GM21526 (cell line): ENCODE measurements around the gene HAGHL.
"Not testable (repeated sequence)": the region's sequence is repeated elsewhere in the genome, so short reads cannot be mapped to it uniquely, and the experiment has no call there.

Experiments used
- ATAC-seq: cut with Tn5 transposase; IDR thresholded peaks from one replicate; pipeline ENCODE4 v1.9.1; 2021; ENCODE audit warnings: moderate library complexity; ENCODE audit not compliant: unreplicated experiment, low FRiP score

The HAGHL gene

DNA sequence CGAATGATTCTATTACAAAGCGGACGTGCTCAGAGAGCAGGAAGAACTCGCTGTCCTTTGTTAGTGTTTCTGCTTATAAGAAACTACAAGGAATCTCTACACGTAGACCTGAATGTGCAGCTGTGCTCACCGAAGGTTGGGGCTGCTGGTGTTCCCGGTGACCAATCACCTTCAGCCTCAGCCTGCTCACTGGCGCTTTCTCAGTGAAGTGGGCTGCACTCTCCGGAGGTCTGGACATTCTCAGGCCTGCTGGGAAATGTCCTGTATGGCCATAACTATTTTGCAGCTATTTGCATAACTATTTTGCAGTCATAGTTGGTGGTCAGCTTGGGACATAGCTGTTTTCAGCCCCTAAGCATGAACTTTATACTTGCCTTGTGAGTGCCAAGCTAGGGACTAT lies 23.6 kb downstream of the HAGHL start:
- ATAC-seq = no peak

DNA sequence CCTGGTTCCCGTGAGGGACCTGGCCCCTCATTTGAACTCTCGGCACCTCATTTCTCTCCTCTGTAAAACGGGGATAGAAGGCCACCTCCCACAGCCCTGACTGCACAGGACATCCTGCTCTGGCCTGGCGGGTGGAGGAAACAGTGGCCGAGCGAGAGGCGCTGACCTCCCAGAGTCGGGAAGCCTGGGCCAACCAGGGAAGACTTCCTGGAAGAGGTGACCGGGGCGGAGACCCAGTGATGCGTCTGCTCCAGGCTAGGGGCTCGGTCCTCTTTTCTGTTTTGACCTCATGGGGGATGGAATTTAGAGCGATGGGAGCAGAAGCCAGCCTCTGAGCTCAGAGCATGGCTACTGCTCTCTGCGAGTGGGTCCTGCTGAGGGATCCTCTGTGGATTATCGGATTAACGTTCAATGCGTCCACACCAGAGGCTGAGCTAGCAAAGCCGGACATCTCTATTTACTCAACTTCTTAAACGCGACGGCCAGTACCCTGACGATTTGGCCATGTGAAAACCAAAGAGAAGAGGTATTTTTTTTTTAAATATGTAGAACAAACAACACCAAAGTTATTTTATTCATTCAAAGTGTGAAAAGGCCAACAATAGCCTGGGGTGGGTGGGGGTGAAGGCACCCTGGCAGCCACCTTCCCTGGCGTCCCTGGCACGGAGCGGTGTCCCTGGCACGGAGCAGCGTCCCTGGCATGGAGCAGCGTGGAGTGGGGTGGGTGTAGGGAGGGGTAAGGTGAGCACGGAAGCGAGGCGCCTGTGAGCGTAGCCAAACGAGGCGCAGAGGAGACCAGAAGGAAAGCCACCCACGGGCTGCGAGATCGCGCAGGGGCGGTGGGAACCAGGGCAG lies 24.5 kb downstream of the HAGHL start:
- no peak for ATAC-seq

DNA sequence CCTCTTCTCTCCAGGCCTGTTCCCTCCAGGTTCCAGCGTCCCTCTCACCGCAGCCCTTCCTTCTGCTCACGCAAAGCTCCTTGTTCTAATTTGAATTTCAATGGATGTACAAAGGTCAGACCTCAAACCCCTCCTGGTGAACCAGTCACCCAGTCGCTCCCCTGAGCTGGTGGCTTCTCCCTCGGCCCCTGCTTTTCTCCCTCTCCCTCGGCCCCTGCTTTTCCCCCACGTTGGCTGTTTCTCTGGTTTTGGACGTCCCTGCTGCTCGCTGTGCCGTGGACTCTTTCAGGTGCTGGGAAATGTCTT lies 25.1 kb downstream of the HAGHL start:
- ATAC-seq = no peak

- ATAC-seq = not testable (repeated sequence)
Measured at GRCh38 chr16:754121-754607, 27.3 kb downstream of the HAGHL start.

DNA sequence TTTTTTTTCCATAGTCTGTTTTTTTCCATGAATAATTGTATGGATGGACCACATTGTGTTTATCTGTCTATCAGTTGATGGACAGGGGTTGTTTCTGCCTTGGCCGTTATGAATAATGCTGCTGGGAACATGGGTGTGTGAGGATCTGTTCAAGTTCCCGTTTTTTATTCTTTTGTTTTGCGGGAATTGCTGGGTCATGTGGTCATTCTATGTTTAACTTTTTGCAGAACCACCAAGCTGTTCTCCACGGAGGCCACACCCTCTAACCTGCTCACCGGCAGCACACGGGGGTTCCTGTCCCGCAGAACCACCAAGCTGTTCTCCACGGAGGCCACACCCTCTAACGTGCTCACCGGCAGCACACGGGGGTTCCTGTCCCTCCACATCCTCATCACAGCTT lies 27.8 kb downstream of the HAGHL start:
- no peak for ATAC-seq

- no peak for ATAC-seq
Measured at GRCh38 chr16:756428-756827, 29.5 kb downstream of the HAGHL start.

- no peak for ATAC-seq
Measured at GRCh38 chr16:759110-759910, 32.4 kb downstream of the HAGHL start.

DNA sequence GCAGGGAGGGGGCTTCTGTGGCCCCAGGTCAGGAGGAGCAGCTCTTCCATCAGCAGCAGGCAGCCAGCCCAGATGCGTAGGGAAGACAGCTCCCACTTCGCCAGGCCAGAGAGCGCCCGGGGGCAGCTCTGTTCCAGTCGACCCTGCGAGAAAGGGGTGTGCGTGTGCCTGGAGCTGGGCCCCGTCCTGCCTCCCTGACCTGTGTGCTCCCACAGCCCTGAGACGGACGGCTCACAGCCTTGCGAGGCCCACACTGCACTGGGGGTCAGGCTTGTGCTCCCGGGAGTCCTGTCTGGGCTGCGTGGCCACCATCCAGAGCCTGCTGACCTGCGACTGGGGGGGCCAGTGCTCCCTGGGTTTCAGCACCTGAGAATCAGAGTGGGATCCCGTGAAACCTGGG lies 33.2 kb downstream of the HAGHL start:
- no peak for ATAC-seq

DNA sequence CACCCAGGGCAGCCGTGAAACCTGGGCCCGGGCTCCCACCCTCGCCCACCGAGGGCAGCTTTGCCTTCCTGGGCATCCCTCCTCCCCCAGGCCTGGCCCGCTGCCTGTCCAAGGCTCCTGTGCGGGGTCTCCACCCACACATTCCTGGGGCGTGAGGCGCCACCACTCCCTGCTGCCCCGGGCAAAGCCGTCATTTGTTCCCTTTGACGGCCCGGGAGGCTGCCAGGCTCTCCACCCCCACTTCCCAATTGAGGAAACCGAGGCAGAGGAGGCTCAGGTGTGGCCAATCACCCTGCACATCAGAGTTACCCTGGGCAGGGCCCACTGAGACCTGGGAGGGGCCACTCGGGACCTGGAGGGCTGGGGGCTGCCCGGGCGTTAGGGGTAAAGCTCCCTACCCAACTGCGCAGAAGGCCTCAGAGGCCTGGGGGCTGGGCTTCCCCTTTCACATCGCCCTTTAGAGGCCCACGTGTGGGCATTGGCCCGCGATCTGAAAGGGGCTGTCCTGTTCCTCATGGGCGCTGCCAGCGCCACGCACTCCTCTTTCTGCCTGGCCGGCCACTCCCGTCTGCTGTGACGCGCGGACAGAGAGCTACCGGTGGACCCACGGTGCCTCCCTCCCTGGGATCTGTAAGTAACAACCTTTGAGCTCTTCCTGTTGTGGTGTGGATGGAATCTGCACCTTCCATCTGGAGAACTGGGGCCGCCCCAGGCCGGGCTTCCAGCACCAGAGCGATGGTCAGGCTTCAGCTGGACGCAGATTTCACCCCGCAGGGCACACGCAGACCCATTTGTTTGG lies 33.8 kb downstream of the HAGHL start, which contains the start of gene MSLN:
Gene MSLN, plus strand, starts transcription at position 190 of the 799 bp plus-strand sequence. CDS start 1,947 bp downstream, outside the sequence.
- no peak for ATAC-seq

DNA sequence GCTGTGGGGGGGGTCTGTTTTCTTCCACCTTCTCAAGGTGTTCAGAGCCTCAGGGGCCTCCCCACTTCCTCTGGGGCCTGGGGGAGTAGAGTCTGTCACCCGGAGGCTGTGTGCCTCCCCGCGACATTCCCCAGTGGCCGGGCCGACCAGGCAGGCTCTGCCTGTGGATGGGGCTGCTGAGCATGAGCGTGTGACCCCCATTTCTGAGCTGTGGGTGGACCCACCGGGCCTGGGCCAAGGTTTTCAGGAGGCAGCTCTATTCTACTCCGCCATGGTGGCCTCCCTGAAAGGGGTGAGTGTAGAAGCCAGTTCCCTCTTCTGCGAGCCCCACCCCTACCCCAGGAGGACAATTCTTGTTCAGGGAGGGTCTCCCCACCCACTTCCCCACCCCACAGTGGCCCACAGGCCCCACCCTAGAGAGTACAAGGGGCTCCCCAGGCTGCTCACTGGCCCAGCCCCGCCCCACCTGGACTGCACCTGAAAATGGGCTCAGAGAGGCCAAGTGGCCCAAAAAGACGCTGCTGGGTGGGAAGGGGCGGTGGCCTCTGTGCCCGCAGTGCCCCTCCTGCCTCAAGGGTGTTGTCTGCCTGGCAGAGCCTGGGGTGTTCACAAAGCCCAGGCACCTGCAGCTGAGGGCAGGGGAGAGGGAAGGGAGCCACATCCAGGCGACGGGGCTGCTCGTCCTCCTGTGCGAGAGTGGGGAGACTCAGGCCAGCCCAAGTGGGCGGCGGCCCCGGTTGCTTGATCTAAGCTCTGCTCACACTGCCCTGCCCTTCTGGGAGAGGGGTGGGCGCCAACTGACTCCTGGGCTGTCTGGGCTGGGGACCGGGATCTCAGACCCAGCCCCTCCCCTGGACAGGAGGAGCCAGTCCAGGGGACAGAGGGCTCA lies 35.0 kb downstream of the HAGHL start:
- no peak for ATAC-seq

DNA sequence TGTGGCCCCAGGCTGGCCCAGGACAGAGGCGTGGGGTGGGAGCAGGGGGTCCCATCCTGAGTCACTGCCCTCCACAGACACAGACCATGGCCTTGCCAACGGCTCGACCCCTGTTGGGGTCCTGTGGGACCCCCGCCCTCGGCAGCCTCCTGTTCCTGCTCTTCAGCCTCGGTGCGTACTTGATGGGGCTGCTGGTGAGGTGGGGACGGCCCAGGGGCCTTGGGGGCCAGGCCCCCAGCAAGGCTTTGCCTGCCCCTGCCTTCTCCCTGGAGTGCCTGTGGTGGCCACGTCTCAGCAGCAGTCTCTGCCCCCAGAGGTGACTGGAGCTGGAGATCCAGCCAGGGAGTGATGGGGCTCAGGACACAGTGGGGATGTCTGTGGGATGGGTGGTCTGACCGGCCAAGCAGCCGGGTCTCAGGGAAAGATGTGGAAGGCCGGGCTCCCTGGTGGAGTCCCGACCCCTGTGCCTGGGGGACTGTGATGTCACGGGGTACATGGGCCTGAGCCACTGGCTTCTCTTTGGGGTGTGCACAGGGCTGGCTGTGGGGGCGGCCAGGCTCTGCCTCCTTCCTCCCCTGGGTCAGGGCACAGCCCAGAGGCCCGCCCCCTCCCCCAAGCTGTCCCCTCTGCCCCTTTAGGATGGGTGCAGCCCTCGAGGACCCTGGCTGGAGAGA lies 35.8 kb downstream of the HAGHL start:
- ATAC-seq = no peak

DNA sequence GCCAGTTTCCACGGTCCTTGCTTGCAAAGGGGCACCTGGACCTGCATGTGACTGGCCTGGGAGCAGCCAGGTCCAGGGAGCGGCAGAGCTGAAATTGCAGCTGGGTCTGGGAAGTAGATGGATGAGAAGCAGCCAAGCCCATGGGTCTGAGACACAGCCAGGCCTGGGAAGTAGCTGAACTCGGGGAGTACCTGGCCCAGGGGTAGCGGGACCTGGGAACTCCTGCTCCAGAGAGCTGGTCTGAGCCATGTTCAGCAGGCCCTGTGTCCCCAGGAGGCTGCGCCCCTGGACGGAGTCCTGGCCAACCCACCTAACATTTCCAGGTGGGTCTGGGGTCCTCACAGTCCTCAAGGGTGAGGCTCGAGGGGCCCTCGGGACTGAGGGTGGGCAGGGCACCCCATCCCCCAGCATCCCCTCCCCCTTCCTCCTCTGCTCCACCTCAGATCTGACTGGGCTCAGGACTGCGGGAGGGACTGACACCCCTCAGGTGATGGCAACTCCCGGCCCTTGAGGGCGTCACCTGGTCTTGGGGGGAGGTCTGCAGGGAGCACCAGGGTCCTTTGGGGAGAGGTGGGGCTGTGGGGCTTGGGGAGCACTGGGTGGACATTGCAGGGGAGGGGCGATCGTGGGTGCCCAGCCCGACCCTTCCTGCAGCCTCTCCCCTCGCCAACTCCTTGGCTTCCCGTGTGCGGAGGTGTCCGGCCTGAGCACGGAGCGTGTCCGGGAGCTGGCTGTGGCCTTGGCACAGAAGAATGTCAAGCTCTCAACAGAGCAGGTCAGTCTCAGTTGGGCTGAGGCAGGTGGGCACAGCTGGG lies 36.7 kb downstream of the HAGHL start:
- no peak for ATAC-seq

DNA sequence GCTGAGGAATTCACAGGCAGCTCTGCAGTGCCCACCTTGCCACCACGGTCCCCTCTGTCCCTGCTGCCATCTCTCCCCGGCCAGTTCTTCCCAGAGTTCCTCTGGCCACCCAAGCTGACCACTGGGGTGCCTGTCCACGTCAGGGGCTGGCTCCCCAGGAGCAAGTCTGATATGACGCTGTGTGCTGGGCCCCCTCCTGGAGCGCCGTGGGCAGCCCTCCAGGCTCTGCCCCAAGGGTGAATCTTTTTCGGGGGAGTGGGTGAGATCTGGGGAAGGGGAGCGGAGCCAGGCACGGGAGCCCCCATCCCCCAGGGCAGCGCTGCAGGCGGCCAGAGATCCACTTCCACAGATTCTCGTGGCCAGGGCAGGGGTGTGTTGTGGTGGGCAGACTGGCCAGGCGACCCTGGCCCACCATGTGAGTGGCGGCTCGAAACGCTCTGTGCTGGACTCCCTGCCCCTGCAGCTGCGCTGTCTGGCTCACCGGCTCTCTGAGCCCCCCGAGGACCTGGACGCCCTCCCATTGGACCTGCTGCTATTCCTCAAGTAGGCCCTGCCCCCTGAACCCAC lies 37.4 kb downstream of the HAGHL start:
- ATAC-seq = no peak

DNA sequence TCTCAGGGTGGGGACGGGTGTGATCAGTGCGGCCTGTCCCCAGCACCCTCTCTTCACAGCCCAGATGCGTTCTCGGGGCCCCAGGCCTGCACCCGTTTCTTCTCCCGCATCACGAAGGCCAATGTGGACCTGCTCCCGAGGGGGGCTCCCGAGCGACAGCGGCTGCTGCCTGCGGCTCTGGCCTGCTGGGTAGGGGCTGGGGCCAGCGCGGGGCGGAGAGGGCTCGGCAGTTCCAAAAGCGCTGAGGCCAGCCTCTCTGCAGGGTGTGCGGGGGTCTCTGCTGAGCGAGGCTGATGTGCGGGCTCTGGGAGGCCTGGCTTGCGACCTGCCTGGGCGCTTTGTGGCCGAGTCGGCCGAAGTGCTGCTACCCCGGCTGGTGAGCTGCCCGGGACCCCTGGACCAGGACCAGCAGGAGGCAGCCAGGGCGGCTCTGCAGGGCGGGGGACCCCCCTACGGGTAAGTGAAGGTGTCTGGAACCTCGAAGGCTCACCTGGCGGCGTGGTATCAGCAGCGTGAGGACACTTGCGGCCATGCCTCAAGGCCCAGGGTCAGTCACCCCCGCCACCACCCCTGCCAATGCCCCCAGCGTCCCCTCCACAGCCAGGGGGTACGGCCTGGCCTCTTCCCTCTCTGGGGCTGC lies 38.1 kb downstream of the HAGHL start:
- no peak for ATAC-seq

- ATAC-seq = no peak
Measured at GRCh38 chr16:765488-765865, 38.6 kb downstream of the HAGHL start.

DNA sequence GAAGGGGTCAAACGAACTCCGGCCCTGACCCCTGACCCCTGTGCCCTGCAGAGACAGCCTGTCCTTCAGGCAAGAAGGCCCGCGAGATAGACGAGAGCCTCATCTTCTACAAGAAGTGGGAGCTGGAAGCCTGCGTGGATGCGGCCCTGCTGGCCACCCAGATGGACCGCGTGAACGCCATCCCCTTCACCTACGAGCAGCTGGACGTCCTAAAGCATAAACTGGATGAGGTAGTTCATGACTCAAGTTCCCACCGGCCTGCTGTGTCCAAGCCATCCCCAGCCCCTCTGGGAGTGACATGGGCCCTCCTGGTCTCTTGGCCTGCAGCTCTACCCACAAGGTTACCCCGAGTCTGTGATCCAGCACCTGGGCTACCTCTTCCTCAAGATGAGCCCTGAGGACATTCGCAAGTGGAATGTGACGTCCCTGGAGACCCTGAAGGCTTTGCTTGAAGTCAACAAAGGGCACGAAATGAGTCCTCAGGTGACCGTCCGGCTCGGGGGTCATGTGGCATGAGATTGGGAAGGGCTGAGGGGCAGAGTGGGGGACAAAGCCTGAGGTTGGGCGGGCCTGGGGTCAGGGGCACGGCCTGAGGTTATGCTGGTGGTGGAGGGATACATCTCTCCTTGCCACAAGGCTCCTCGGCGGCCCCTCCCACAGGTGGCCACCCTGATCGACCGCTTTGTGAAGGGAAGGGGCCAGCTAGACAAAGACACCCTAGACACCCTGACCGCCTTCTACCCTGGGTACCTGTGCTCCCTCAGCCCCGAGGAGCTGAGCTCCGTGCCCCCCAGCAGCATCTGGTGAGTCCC lies 39.3 kb downstream of the HAGHL start:
- ATAC-seq = no peak
